K562 (cell line): ENCODE data around the gene PRKCE. TPM values are rescaled to one million over a fixed set of nuclear protein-coding genes. Genes with fewer than 3 reads are reported as not detected.

Experiments
- ATAC-seq: fragments of 200-7000 bp; cut with Tn5 transposase; 3 replicates; pipeline ENCODE4 v1.9.1; 2020; ENCODE audit warnings: moderate library complexity
- BruUV-seq: library from RNA; stranded (reverse); fragments of 400-500 nt; replicated peaks from 2 replicates; lab custom pipeline; 2021; lab: Mats Ljungman, UMichigan
- CTCF ChIA-PET: fragments of 300-600 bp; formaldehyde crosslinking; extraction: SDS; loops from one replicate; lab custom pipeline; 2021; ENCODE audit warnings: low intra/inter-chr PET ratio; lab: Yijun Ruan, JAX
- POLR2A ChIA-PET: fragments of 300-600, 350-650 bp; sonication (Branson Sonifier 250); formaldehyde crosslinking; extraction: SDS; loops from one replicate; lab custom pipeline; 2021; ENCODE audit warnings: antibody characterized with exemption, inconsistent platforms; lab: Yijun Ruan, JAX
- DNase-seq, 4 experiments: peaks; one replicate each; pipeline versions ENCODE4 v3.0.0 to v3.0.0-alpha.2; 2011 to 2018; ENCODE audit warnings: low spot score in 3 of 4, mixed read lengths in 3 of 4; ENCODE audit errors: extremely low read depth in 1 of 4
- FAIRE-seq: peaks from 2 replicates; lab custom pipeline; 2011; peaks lifted over from hg19 to GRCh38; lab: Jason Lieb, UNC
- H2AFZ ChIP-seq: 2 replicates; pipeline ENCODE4 v1.6.0; 2011; ENCODE audit warnings: low read depth, low read length, control low read depth, inconsistent platforms
- H3K27ac ChIP-seq: fragments of 200-600 bp; 3 replicates; pipeline ENCODE4 v1.8.0; 2011; ENCODE audit warnings: low read depth, mild to moderate bottlenecking, control low read depth, inconsistent platforms, low read length, moderate library complexity, mixed read lengths; ENCODE audit errors: extremely low read depth
- H3K27me3 ChIP-seq, 2 experiments: fragments of 300-600 bp in 1 of 2; 2 replicates in 1 of 2; 3 replicates in 1 of 2; pipeline versions ENCODE4 v1.6.0 to v1.8.0; 2011; ENCODE audit warnings: inconsistent platforms in 2 of 2, low read length in 2 of 2, mild to moderate bottlenecking in 1 of 2, mixed read lengths in 1 of 2, moderate library complexity in 1 of 2; ENCODE audit not compliant: control insufficient read depth in 2 of 2, insufficient read depth in 2 of 2
- H3K36me3 ChIP-seq: fragments of 300-600 bp; 3 replicates; pipeline ENCODE4 v1.8.0; 2011; ENCODE audit warnings: mild to moderate bottlenecking, low read length, inconsistent platforms; ENCODE audit not compliant: control insufficient read depth, insufficient read depth
- H3K4me1 ChIP-seq, 2 experiments: fragments of 200-600 bp in 1 of 2; replicated peaks in 1 of 2; 2 replicates in 1 of 2; 3 replicates in 1 of 2; pipeline versions ENCODE4 v1.5.1 to v1.8.0; 2011; ENCODE audit warnings: inconsistent platforms in 2 of 2, low read length in 2 of 2, mild to moderate bottlenecking in 1 of 2, mixed read lengths in 1 of 2, moderate library complexity in 1 of 2; ENCODE audit not compliant: control insufficient read depth in 2 of 2, insufficient read depth in 2 of 2
- H3K4me2 ChIP-seq: 2 replicates; pipeline ENCODE4 v1.6.1; 2011; ENCODE audit warnings: low read length, control low read depth, inconsistent platforms, mixed read lengths; ENCODE audit not compliant: insufficient read depth
- H3K4me3 ChIP-seq: fragments of 200-600 bp; sonication (generic), shearing (Covaris generic); 2 replicates; pipeline ENCODE4 v1.5.1; 2016; ENCODE audit warnings: control low read depth, inconsistent platforms
- H3K79me2 ChIP-seq: fragments of 200-600 bp; 3 replicates; pipeline ENCODE4 v1.8.0; 2011; ENCODE audit warnings: low read length, inconsistent platforms; ENCODE audit not compliant: control insufficient read depth, insufficient read depth
- H3K9ac ChIP-seq, 2 experiments: 2 replicates each; pipeline versions ENCODE4 v1.6.0 to v1.6.1; 2011; ENCODE audit warnings: low read depth in 2 of 2, low read length in 2 of 2, control low read depth in 1 of 2, inconsistent platforms in 1 of 2, mild to moderate bottlenecking in 1 of 2, mixed read lengths in 1 of 2; ENCODE audit not compliant: insufficient read depth in 1 of 2
- H3K9me1 ChIP-seq: one replicate; pipeline ENCODE4 v1.6.0; 2011; ENCODE audit warnings: inconsistent platforms, mild to moderate bottlenecking, low read length, moderate library complexity; ENCODE audit not compliant: control insufficient read depth, insufficient read depth
- H3K9me3 ChIP-seq: replicated peaks from 2 replicates; pipeline ENCODE4 v1.5.1; 2011; ENCODE audit warnings: low read depth, low read length, inconsistent platforms; ENCODE audit not compliant: control insufficient read depth, insufficient read depth
- H4K20me1 ChIP-seq: replicated peaks from 2 replicates; pipeline ENCODE4 v1.6.1; 2011; ENCODE audit warnings: low read length, inconsistent platforms, mixed read lengths; ENCODE audit not compliant: control insufficient read depth, insufficient read depth
- ETV6 ChIP-seq, 3 experiments: fragments of 150-350 bp in 1 of 3; sonication (generic) in 1 of 3; formaldehyde crosslinking in 1 of 3; IDR thresholded peaks; 2 replicates each; pipeline versions ENCODE4 v1.6.1 to v1.8.0; 2014 to 2022; ENCODE audit warnings: borderline replicate concordance in 2 of 3, low read depth in 2 of 3, antibody characterized with exemption in 1 of 3, low read length in 1 of 3, mild to moderate bottlenecking in 1 of 3, missing genetic modification reagents in 1 of 3
- HLTF ChIP-seq: fragments of 450-650 bp; IDR thresholded peaks from 2 replicates; pipeline ENCODE4 v1.6.1; 2016
- MCM3 ChIP-seq: fragments of 450-650 bp; IDR thresholded peaks from 2 replicates; pipeline ENCODE4 v1.6.1; 2016
- PYGO2 ChIP-seq: fragments of 450-650 bp; IDR thresholded peaks from 2 replicates; pipeline ENCODE4 v1.6.1; 2016; ENCODE audit warnings: mild to moderate bottlenecking, missing genetic modification characterization, moderate library complexity, missing compliant biosample characterization
- RBM14 ChIP-seq: fragments of 200-400 bp; formaldehyde crosslinking; IDR thresholded peaks from 2 replicates; pipeline ENCODE4 v1.6.1; 2018; ENCODE audit warnings: low read depth, mild to moderate bottlenecking, low read length, moderate library complexity, borderline replicate concordance; ENCODE audit not compliant: insufficient read depth
- U2AF1 ChIP-seq: fragments of 200-400 bp; formaldehyde crosslinking; optimal IDR thresholded peaks from 2 replicates; pipeline ENCODE3; 2017; ENCODE audit warnings: mild to moderate bottlenecking, low read depth, low read length, moderate library complexity
- ZBTB8A ChIP-seq: fragments of 450-650 bp; IDR thresholded peaks from 2 replicates; pipeline ENCODE4 v1.6.1; 2018; ENCODE audit warnings: mild to moderate bottlenecking, moderate library complexity; ENCODE audit not compliant: partially characterized antibody
- ZNF140 ChIP-seq: fragments of 250-450 bp; sonication (Bioruptor Pico); IDR thresholded peaks from 2 replicates; pipeline ENCODE4 v1.8.0; 2021; ENCODE audit warnings: moderate library complexity, mild to moderate bottlenecking, inconsistent platforms
- WGBS: fragments of 100-300 bp; shearing (Covaris generic); methylation state at CpG from one replicate; pipeline ENCODE4 v1.1.6; 2016; ENCODE audit warnings: low coverage, mixed read lengths; ENCODE audit not compliant: insufficient coverage; ENCODE audit errors: missing lambda C conversion rate; 5-methylcytosine and 5-hydroxymethylcytosine counted together
- in situ Hi-C: fragments of 300-500 bp; cut with MboI; formaldehyde crosslinking; loops from 4 replicates; pipeline ENCODE4 v1.15.0; 2018; ENCODE audit warnings: inconsistent platforms, mixed read lengths
- intact Hi-C: fragments of 100-400 bp; cut with micrococcal nuclease; formaldehyde crosslinking; loops from 2 replicates; pipeline ENCODE4 v1.14.2; 2022
- polyA plus RNA-seq, 8 experiments: library from polyadenylated mRNA; depleted of rRNA in 4 of 8; stranded (reverse) in 5 of 8; unstranded in 3 of 8; fragments of >200 nt; fragmentation: Nextera tagmentation in 2 of 8; fragmentation: Illumina TruSeq in 1 of 8; extraction: Ambion mirVana in 2 of 8; extraction: Trizol in 1 of 8; gene quantifications; 2 replicates each; pipeline versions ENCODE4 v1.2.1 to v1.2.3, GENCODE V29; 2011 to 2014; ENCODE audit warnings: inconsistent platforms in 1 of 8, missing spikeins in 1 of 8
- total RNA-seq, 7 experiments: library from RNA; depleted of rRNA in 6 of 7; stranded (reverse); fragments of >200 nt in 6 of 7; fragmentation: Illumina TruSeq in 2 of 7; extraction: Trizol in 2 of 7; gene quantifications; 2 replicates each; pipeline versions ENCODE4 v1.2.1 to v1.2.3, GENCODE V29; 2011 to 2021; ENCODE audit warnings: low replicate concordance in 1 of 7
- TF ChIP-seq, protein P1 (sequence below): fragments of 250-450 bp; sonication (Bioruptor Pico); IDR thresholded peaks from 2 replicates; pipeline ENCODE4 v1.8.0; 2022; ENCODE audit warnings: inconsistent platforms
- TF ChIP-seq, protein P2 (sequence below): fragments of 450-650 bp; IDR thresholded peaks from 2 replicates; pipeline ENCODE4 v1.6.1; 2016; ENCODE audit warnings: missing biosample characterization, missing genetic modification characterization
- TF ChIP-seq, protein P3 (sequence below): fragments of 450-650 bp; IDR thresholded peaks from 2 replicates; pipeline ENCODE4 v1.6.1; 2016; ENCODE audit warnings: mild to moderate bottlenecking

The PRKCE gene
- total and polyA plus RNA-seq, 9 of the 15 experiments (the other 6 are each of a cell fraction or from before 2014, with no cell fraction given): 0.06 to 1.0 (median 0.22) TPM; not detected in 1

DNA sequence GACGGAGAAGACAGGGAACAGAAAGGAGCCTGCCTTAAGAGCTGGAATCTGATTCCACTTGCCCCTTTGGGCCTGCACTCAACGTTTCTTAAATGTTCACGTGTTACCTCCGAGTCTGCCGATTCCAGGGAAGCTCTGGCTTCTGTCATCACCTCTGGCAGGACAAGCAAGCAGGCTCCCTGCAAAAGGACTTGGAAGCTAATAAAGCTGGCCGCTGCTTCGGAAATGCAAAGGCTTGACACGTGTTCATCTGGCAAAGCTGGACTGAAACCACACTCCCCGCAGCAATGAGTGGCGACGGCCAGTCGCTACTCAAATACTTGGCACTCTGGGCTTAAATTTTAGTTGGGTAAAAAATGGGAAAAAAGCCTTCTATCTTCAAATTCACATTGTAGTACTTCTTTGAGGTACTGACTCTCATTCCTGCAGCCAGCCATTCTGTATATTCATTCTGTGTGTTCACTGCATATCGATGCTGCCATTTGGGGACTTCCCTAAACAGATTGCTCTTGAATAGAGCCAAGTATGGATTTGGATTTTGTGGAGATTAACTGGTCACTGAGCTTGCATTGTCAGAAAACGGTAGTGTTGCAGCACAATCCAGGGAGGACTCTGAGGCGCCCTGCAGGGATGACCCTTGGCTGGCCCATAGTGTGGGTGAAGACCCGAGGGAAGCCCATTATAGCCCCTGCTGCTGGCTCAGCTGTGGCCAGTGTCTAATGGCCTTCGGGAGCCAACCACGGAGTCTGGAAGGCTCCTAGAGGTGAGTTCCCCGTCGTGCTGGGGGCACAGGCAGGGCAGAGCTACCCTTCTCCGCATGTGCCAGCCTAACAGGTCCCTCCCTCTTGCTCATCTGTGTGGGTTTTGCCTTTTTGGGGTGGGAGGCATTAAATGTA, 231.5 kb downstream of the PRKCE start:
- in situ Hi-C loops (no loop called here), intact Hi-C loops (no loop called here)
- FAIRE-seq: no peak
- Histone ChIP-seq H3K4me2 (no peak overlapping the region), H2AFZ (no peak overlapping the region), H3K4me3 (no peak overlapping the region), H3K9me1 (no peaks in the 10 kb centered on the region), H4K20me1 (no peaks in the 10 kb centered on the region), H3K79me2 (no peaks in the 10 kb centered on the region), H3K36me3 (no peaks in the 10 kb centered on the region), H3K9ac (no peak overlapping the region), H3K27me3 (peaks cover 6 to 31% of the 10 kb centered on the region in 2 experiments; a peak in 4 of 5 replicates), H3K27ac (no peak overlapping the region), H3K9me3 (no peaks in the 10 kb centered on the region), H3K4me1 (no peaks in the 10 kb centered on the region)
- DNase-seq: no peak
- no peak for TF ChIP-seq ETV6 (IDR thresholded peaks at IDR 0.05; ENCODE audit: borderline replicate concordance in 1 of 2, low read depth in 2 of 2, low read length in 1 of 2)
- no peak for TF ChIP-seq ETV6 (CRISPR knock-in tag; IDR thresholded peaks at IDR 0.05; ENCODE audit: borderline replicate concordance)
- TF ChIP-seq HLTF: no peak
- TF ChIP-seq U2AF1: no peak
- TF ChIP-seq, protein P1, sequence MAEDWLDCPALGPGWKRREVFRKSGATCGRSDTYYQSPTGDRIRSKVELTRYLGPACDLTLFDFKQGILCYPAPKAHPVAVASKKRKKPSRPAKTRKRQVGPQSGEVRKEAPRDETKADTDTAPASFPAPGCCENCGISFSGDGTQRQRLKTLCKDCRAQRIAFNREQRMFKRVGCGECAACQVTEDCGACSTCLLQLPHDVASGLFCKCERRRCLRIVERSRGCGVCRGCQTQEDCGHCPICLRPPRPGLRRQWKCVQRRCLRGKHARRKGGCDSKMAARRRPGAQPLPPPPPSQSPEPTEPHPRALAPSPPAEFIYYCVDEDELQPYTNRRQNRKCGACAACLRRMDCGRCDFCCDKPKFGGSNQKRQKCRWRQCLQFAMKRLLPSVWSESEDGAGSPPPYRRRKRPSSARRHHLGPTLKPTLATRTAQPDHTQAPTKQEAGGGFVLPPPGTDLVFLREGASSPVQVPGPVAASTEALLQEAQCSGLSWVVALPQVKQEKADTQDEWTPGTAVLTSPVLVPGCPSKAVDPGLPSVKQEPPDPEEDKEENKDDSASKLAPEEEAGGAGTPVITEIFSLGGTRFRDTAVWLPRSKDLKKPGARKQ (CRISPR knock-in tag): no peak
- TF ChIP-seq ZNF140: no peak
- no peak for TF ChIP-seq ZBTB8A
- no peak for TF ChIP-seq RBM14
- TF ChIP-seq, protein P2, sequence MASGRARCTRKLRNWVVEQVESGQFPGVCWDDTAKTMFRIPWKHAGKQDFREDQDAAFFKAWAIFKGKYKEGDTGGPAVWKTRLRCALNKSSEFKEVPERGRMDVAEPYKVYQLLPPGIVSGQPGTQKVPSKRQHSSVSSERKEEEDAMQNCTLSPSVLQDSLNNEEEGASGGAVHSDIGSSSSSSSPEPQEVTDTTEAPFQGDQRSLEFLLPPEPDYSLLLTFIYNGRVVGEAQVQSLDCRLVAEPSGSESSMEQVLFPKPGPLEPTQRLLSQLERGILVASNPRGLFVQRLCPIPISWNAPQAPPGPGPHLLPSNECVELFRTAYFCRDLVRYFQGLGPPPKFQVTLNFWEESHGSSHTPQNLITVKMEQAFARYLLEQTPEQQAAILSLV (tag): no peak
- TF ChIP-seq, protein P3, sequence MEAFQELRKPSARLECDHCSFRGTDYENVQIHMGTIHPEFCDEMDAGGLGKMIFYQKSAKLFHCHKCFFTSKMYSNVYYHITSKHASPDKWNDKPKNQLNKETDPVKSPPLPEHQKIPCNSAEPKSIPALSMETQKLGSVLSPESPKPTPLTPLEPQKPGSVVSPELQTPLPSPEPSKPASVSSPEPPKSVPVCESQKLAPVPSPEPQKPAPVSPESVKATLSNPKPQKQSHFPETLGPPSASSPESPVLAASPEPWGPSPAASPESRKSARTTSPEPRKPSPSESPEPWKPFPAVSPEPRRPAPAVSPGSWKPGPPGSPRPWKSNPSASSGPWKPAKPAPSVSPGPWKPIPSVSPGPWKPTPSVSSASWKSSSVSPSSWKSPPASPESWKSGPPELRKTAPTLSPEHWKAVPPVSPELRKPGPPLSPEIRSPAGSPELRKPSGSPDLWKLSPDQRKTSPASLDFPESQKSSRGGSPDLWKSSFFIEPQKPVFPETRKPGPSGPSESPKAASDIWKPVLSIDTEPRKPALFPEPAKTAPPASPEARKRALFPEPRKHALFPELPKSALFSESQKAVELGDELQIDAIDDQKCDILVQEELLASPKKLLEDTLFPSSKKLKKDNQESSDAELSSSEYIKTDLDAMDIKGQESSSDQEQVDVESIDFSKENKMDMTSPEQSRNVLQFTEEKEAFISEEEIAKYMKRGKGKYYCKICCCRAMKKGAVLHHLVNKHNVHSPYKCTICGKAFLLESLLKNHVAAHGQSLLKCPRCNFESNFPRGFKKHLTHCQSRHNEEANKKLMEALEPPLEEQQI: no peak
- TF ChIP-seq MCM3: no peak
- TF ChIP-seq PYGO2 (tag): no peak
- 2% methylated on average over 21 of the region's 21 CpGs for WGBS
- ChIA-PET CTCF (no interaction called here), POLR2A (interaction anchor here (1.1 kb wide), 1 partner anchor 16 kb away, joined by 4 read pairs; no protein-coding TSS in a partner anchor)
- ATAC-seq: no peak
- BruUV-seq: no TSS peak
